Stimulated activated CD4-positive, alpha-beta T cell treated with anti-CD3 and anti-CD28 coated beads, Interleukin-1b, Interleukin-23, amount 100 ng/mL, for 1 hour (primary cell): ENCODE measurements around the gene GPR107.

ENCODE experiments used
- DNase-seq, 2 donors: peaks; one replicate each; pipeline ENCODE4 v3.0.0-alpha.2; 2020; ENCODE audit warnings: low read depth in 2 of 2

The GPR107 gene

DNA sequence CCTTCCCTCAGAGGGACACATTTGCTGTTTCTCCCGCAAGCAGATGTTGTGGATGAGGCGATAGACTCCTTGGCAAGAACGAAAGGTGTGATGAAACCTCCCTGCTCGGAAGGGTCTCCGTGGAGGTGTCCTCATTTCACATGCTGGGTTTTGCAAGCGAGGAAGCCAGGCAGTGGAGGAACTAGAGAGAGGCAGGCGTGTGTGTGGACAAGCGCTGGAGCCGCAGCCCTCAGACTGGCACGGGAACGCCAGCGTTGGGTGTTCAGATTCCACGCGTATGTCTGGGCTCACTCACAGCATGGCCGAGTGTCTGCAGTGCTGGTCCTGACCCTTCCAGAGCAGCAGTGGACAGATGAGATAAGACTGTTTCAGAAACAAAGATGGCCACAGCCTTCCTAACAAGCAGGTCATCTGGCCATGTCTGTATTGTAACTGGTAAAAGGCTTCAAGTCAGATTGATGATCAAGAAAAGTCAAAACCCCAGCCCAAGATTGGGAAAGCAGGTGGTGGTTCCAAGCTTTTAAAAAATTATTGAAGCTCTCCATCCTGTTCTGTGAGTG is 83.5 kb downstream of the GPR107 start:
- no peak for DNase-seq

DNA sequence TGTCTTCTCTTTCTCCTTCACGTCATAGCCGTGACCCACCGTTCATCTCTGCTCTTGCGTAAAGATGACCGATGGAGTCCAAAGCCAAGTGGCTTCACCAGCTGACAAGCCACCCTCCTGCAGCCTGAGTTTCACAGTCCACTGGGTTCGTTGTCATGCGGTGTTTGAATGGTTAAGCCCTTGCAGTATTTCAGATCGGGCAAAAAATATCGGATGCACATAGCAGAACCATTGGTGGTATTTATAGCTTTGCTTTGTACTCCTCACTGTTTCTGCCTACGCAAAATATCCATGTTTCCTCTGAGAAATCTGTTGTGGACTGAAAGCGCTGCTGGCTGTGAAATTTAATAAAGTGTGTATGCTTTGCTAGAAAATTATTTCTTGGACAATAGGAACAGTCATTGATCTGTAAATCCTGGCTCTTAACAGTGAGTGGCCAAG is 84.0 kb downstream of the GPR107 start:
- DNase-seq = no peak

DNA sequence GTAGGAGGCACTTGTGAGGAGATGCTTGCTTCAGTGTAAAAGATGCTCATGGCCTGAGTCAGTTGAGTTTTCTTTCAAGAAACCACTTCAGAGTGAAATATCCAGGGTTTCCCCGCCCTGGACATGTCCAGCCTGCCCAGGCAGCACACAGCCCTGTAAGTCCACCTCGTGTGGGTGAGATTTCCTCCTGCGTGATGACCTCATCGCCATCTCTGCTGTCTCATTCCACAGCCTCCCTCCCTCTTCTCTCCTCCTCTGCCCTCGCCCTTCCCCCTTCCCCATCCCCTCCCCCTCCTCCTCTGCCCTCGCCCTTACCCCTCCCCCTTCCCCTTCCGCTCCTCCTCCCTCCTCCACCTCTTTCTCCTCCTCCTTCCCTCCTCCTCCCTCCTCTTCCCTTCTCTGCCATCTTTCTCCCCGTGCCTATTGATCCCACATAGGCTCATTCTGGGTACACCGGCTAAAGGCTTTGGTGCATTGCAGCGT is 84.5 kb downstream of the GPR107 start:
- no peak for DNase-seq

DNA sequence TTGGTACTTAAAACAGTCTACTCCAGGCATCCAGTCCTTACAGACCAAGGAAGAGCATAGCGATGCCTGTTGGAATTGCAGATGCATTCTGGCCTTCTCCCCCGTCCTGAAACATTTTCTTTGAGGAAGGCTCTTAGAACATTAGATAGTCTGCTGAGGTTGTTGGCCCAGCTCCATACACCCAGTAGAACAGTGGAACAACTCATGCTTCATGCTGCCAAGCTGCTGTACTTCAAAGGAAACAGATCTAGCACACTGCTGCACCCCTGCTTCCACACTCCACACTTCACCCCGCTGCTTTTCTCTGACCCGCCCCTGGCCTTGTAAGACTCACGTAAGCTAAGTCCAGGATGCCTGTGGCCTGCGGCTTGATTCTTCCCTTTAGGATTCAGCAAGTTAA is 85.1 kb downstream of the GPR107 start:
- DNase-seq = no peak

DNA sequence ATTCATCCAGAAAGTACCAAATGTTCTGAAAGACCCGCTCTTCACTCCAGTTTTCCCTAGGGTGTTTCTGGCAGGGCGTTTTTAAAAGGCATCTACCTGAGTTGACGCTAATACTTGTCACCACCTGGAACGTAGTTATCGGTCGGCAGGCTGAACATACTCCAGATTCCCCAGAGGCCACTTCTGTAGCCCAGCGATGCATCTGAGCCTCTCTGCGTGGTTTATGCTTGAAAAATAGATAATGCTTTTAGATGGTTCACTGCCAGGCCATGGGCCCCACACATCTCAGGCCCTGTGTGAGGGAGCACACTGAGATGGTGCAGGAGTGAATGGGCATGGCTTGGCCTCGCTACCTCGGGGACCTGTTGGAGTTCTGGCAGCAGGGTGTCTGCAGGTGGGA is 85.5 kb downstream of the GPR107 start:
- no peak for DNase-seq

DNA sequence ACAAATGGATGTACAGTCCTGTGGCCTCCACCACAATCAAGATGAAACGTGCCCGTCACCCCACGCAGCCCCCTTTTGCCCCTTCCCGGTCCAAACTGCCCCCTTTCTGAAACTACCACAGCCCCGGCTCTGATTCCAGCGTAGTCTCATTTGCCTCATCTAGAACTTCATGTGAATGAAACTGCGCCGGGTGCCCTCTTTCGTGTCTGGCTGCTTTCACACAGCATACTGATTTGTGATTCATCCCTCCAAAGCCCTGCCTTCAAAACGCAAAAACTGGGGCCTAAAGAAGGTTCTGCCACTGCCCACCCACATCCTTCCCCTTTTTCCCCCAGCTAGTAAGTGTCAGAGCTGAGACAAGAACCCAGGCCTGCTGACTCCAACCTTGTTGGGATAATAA is 87.0 kb downstream of the GPR107 start:
- DNase-seq = no peak

DNA sequence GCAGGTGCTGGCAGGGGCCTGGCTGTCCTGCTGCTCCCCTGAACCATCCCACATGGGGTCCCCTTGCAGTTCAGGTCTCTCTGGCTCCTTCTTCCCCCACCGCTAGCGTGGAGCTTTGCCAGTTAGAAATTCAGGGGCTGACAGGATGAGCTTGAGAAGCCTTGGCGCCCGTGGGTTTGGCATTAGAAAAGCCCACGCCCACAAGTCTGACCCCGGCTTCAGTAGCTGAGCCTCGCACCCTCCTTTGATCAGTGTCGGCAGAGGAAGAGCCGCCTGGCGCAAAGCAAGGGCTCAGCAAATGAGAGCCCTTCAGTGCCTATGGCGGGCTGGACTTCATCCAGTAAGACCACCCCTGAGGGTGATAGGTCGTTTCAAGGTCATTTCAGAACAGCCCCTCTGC is 88.3 kb downstream of the GPR107 start:
- no peak for DNase-seq

DNA sequence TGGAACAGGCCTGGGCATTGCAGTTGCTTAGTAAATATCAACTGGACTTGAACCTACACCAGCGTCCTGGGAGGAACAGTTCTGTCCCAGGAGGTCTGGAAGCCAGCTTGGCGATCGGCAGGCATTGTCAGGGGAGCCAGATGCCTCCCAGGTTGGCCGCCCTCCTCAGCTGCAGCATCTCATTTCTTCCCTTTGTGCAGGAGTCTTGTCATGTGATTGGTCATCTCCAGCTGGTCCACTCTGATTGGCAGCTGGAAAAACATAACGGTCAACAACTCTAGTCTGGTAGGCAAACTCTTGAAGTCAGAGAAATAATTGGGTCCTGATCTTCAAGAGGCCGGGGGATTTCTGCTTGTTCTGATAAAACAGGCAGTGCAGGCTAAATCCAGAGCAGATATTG is 88.9 kb downstream of the GPR107 start:
- no peak for DNase-seq

DNA sequence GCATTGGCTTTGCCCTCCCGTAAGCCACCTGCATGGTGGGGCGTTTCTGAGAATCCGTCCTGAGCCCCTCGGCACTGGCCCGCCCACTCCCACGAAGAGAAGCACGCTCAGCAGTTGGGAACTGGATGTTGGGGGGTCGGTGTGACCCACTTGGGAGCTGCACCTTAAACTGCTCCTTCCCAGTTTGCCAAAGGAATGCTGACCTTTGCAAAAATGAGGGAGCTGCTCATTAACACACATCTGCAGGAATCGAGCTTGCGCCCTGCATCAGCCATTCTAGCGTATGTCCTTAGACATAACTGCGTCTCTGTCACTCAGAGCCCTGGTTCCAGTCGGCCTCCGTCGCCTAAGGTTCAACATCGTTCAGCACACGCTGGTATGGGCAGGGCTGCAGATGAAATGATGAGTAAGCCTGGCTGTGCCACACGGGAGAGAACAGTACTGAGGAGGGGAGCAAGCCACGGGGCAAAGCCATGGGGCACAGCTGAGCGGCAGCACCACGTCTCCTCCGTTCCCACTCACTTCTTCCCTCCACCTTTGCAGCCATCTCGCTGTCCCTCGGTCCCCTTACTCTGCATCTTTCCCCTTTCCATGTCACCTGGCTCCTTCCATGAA is 89.7 kb downstream of the GPR107 start:
- DNase-seq = no peak

DNA sequence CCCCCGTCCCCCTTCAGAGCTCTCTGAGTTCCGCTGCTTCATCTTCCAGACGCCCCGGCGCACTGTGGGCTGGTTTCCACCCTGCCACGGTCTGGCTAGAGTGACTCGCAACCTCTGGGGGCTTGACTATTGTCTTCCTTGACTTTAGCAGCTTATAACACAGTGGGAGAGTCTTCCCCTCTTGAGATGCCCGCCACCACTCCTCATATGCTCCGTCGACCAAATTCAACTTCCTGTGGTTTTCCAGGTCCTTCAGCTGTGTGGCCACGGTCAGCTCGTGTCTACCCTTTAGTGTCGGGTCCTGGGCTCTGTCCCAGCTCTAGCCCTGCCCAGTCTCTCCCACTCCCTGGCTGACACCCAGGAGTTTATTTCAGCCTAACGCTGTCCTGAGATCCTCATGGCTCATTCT is 90.3 kb downstream of the GPR107 start:
- DNase-seq = no peak

DNA sequence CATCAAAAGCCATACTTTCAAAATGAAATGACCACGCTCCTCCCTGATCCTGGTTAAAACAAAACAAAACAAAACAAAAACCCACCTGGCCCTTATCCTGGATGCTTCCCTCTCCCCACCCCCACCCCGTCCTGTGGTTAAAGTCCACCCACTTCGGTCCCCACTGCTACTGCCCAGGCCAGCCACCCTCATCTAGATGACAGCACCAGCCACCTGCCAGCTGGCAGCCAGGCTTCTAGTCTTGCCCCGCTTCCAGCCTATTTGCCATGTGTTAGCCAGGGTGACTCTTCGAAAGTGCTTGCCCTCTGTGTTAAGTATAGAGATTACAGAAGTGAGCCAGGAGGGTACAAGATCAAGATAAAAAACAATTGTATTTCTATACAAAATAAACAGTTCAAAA is 91.0 kb downstream of the GPR107 start:
- no peak for DNase-seq

DNA sequence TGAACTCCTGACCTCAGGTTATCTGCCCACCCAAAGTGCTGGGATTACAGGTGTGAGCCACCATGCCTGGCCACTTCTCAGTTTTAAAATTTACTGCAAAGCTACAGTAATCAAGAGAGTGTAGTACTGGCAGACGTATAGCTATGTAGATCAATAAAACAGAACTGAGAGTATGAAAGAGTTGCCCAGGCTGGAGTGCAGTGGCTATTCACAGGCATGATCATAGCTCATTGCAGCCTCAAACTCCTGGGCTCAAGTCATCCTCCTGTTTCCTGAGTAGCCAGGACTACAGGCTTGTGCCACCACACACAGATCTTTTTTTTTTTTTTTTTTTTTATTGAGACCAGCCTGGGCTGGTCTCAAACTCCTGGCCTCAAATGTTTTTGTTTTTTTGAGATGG is 92.0 kb downstream of the GPR107 start:
- no peak for DNase-seq

DNA sequence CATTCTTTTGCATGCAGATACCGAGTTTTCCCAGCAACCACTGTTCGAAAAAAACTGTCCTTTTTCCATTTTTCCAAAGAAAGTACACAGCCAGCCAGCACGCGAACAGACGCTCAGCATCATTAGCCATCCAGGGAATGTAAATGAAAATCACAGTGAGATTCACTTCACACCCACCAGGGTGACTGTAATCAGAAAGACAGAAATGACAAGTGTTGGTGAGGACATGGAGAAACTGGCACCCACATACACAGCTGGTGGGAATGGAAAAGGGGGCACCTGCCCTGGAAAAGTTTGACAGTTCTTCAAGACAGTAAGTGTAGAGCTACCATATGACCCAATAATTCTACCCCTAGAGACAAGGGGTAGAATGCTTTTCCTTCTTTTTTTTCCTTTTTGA is 93.5 kb downstream of the GPR107 start:
- no peak for DNase-seq

DNA sequence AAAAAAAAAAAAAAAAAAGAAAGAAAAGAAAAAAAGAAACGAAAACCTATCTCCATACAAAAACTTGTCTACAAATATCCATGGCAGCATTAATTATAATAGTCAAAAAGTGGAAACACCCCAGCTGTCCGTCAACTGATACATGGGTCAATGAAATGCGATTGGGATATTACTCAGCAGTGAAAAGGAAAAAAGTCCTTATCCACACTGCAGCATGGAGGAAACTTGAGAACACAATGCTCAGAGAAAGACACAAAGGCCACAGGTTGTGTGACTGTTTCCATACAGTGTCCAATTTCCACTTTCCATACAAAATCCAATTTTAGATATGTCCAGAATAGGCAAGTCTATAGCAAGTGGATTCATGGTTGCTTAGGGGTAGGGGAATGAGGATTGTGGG is 94.2 kb downstream of the GPR107 start:
- DNase-seq = no peak

DNA sequence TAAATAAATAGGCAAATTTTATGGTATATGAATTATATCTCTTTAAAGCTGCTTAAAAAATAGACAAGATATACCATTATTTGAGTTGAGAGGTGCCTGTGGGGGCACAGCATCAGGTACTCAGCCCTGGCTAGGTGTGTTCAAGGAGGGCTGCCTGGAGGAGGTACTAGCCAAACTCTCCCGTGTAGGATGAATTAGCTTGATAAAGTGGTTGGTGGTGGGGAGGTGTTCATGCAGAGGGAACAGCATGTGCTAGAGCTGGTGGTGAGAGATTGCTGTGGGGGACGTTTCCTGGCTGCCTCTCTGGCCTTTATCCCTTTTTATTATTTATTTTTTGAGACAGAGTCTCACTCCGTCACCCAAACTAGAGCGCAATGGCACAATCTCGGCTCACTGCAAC is 95.3 kb downstream of the GPR107 start:
- DNase-seq = no peak

DNA sequence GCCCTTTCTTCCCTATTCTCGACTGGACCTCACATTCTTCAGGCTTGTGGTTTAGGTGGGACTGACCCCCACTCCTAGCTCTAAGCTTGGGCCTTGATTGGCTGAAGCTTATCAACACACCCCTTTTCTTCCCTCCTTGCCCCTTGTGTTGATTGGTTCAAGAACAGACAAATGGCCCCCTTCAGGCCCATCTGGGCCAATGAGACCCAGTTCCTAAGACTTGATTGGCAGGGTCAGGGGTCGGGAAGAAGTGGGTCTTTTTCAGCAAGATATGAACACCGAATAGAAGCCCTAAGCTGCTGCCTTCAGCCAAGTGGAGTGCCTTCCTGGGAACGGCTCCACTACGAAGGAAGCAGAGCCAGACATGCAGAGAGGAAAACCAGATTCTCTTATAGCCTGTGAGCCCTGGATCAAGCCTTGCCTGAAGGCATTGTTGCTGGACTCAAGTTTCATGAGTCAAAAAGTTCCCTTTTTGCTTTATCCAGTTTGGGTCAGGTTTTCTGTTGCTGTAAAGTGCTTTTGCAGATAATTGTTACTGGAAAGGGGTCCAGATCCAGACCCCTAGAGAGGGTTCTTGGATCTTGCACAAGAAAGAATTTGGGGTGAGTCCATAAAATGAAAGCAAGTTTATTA is 96.1 kb downstream of the GPR107 start:
- no peak for DNase-seq

DNA sequence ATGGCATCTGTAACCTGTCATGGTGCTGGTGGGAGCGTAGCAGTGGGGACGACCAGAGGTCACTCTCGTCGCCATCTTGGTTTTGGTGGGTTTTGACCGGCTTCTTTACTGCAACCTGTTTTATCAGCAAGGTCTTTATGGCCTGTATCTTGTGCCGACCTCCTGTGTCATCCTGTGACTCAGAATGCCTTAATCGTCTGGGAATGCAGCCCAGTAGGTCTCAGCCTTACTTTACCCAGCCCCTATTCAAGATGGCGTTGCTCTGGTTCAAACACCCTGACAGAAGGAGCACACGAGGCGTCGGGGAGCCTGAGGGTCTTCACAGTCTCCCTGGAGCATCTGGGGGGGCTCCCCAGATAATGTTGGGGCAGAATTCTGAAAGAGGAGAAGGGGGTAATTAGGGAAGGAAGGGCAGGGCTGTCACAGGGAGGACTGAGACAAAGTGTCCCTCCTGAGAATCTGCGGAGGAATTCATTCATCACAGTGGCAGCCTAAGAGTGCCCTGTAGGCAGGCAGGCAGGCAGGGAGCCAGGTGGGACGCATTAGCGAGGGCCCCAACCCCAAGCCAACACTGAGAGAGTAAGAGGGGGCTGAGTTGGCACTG is 97.2 kb downstream of the GPR107 start:
- no peak for DNase-seq

DNA sequence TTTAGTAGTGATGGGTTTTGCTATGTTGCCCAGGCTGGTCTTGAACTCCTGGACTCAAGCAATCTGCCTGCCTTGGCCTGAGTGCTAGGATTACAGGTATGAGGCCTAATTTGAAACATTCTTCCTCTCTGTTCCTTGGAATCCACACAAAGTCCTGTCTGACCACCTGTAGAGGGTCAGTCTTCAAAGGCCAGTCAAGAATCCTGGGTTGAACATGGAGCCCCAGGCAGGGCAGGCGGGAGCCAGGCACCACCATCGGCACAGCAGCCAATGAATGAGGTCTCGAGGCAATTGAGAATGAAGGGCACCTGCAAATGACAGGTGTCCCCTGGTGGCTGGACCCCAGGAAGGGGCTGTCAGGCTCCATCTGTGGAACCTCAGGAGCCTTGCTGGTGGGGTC is 101.1 kb downstream of the GPR107 start:
- DNase-seq = no peak

DNA sequence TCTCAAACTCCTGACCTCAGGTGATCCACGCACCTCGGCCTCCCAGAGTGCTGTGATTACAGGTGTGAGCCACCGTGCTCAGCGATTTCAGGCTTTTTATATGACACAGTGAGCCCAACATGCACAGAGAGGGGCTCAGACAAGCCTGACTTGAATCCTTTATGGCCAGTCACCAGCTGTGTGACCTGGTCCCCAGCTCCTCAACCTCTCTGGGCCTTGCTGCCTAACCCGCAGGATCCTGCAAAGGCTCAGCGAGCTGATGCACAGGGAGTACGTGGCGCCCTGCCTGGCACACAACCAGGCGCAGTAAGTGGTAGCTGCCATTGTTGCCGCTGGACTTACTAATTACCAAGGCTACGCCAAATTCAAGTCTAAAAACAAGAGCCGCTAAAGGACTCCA is 101.9 kb downstream of the GPR107 start:
- no peak for DNase-seq

DNA sequence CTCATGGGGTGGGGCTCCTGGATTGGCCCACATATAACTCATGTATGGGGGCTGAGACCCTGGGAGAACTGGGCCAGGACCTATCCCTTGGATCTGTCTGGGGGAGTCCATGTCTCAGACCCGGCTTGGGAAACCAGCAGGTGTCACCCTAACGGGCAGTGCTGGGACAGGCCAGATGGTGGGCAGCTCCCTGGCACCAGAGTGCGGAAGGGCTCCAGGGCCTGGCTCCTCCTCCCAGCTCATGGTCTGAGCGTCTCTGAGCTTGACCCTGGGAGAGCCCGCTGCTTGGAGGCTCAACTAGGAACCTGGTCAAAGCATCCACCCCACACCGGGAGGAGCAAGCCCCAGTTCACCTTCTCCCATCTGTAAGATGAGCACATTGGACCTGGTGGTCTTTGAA is 103.0 kb downstream of the GPR107 start:
- no peak for DNase-seq

DNA sequence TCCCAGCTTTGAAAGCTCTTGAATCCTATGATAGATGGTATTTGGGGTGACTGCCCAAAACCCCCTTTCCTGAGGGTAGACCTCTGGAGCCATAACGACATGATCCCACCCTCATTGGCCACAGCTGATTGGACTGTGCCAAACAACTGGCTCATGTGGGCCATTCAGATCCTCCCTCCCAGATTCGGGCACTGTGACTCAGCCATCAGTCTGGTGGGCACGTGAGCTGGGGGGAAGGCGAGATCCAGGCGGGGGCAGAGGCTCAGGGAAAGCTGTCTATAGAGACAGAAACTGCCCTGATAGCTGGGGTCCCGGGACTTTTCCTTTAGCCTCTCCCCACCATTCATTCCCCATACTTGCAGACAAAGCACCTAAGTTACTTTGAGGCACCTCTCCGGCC is 103.4 kb downstream of the GPR107 start:
- DNase-seq = no peak

DNA sequence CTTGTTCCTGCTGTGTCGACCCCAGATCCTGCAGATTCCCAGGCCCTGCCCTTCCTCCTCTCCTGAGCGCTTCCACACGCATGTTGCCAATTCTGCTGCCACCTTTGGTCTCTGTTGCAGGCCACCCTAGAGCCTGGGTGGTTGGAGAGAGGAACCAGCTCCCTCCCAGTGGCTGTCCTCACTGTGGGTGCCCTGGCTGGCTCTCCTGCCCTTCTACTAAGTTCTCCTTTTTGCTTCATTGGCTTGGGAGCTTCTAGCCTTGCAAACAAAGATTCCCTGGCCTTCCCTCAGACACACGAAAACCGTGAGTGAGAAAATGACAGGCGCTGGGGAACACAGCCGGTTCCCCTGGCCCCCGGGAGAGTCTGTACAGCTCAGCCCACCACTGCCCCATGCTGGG is 104.3 kb downstream of the GPR107 start:
- DNase-seq = no peak

DNA sequence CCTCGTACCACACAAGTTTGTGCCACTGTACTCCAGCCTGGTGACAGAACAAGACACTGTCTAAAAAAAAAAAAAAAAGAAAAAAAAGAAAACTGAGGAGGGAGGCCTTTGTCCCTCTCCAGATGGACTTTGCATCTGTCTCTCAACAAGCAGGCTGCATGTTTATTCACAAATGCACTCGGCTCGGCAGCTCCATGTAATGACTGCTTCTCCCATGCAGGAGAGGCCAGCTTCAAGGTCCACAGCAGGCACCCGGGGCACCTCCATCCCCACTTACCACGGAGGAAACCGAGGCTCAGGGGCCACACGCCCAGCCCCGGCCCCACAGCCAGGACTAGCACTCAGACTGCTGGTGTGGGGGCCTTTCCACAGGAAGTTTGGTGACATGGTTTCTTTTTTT is 105.4 kb downstream of the GPR107 start:
- no peak for DNase-seq
